ENCODE data around the gene IL20RB.

DNA sequence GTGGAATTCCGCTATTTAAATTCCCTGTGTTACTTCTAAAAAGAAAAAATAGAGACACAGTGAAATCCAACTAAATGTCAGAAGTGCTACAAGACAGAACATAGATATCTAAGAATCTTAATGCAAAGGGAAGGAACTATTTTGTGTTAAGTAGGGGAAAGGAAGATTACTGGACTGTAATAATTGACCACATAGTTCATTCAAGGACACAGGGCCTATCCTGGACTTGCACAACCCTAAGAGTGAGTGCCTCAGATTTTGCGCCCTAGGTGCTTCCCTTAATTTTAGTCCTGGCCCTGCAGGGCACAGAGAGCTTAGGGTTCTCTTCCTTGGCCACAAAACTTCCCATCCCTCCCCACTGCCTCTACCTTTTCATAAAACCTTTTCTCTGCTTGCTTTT lies 3.5 kb upstream of the IL20RB start:
- TF ChIP-seq ESRRA (CRISPR knock-in tag; IDR thresholded peaks at IDR 0.05; ENCODE audit: low read depth) (no peak), EP300 (IDR thresholded peaks at IDR 0.05; ENCODE audit: low read depth in 2 of 2, low read length in 2 of 2) (no peak), EP300 (CRISPR knock-in tag; IDR thresholded peaks at IDR 0.05; ENCODE audit: borderline replicate concordance) (no peak), SMAD1 (CRISPR knock-in tag; IDR thresholded peaks at IDR 0.05; ENCODE audit: borderline replicate concordance, low read depth) (no peak), CREM (IDR thresholded peaks at IDR 0.05) (no peak), CREM (CRISPR knock-in tag; IDR thresholded peaks at IDR 0.05) (no peak), POLR2AphosphoS2 (IDR thresholded peaks at IDR 0.05; ENCODE audit: low read depth, low read length) (no peak), MAFK (conservative IDR thresholded peaks at IDR 0.05 in 1 of 2, IDR thresholded peaks at IDR 0.05 in 1 of 2; ENCODE audit: low read length in 2 of 2) (no peak), HDAC6 (IDR thresholded peaks at IDR 0.05; ENCODE audit: low read depth, low read length) (no peak), XBP1 (CRISPR knock-in tag; IDR thresholded peaks at IDR 0.05) (no peak), POLR2A (IDR thresholded peaks at IDR 0.05; ENCODE audit: insufficient read depth in 1 of 2, low read depth in 2 of 2, low read length in 2 of 2) (no peak), GABPB1 (CRISPR knock-in tag; IDR thresholded peaks at IDR 0.05) (no peak)
- TF ChIP-seq, protein P1, sequence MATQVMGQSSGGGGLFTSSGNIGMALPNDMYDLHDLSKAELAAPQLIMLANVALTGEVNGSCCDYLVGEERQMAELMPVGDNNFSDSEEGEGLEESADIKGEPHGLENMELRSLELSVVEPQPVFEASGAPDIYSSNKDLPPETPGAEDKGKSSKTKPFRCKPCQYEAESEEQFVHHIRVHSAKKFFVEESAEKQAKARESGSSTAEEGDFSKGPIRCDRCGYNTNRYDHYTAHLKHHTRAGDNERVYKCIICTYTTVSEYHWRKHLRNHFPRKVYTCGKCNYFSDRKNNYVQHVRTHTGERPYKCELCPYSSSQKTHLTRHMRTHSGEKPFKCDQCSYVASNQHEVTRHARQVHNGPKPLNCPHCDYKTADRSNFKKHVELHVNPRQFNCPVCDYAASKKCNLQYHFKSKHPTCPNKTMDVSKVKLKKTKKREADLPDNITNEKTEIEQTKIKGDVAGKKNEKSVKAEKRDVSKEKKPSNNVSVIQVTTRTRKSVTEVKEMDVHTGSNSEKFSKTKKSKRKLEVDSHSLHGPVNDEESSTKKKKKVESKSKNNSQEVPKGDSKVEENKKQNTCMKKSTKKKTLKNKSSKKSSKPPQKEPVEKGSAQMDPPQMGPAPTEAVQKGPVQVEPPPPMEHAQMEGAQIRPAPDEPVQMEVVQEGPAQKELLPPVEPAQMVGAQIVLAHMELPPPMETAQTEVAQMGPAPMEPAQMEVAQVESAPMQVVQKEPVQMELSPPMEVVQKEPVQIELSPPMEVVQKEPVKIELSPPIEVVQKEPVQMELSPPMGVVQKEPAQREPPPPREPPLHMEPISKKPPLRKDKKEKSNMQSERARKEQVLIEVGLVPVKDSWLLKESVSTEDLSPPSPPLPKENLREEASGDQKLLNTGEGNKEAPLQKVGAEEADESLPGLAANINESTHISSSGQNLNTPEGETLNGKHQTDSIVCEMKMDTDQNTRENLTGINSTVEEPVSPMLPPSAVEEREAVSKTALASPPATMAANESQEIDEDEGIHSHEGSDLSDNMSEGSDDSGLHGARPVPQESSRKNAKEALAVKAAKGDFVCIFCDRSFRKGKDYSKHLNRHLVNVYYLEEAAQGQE (IDR thresholded peaks at IDR 0.05; ENCODE audit: borderline replicate concordance in 1 of 2, low read depth in 1 of 2, low read length in 2 of 2), result no peak
- TF ChIP-seq, protein P2, sequence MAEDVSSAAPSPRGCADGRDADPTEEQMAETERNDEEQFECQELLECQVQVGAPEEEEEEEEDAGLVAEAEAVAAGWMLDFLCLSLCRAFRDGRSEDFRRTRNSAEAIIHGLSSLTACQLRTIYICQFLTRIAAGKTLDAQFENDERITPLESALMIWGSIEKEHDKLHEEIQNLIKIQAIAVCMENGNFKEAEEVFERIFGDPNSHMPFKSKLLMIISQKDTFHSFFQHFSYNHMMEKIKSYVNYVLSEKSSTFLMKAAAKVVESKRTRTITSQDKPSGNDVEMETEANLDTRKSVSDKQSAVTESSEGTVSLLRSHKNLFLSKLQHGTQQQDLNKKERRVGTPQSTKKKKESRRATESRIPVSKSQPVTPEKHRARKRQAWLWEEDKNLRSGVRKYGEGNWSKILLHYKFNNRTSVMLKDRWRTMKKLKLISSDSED (CRISPR knock-in tag; IDR thresholded peaks at IDR 0.05), result no peak

Data from HepG2 (cell line).